ENCODE data around the gene BAMBI.

- TF ChIP-seq CTCF (IDR thresholded peaks at IDR 0.05 in 2 of 3, conservative IDR thresholded peaks at IDR 0.05 in 1 of 3; ENCODE audit: borderline replicate concordance in 1 of 3, insufficient read depth in 1 of 3, low read depth in 2 of 3, low read length in 2 of 3) (no peak), TCF7L2 (IDR thresholded peaks at IDR 0.05; ENCODE audit: borderline replicate concordance, extremely low read depth, insufficient read depth, insufficient read length) (no peak), POLR2A (IDR thresholded peaks at IDR 0.05; ENCODE audit: borderline replicate concordance, extremely low read depth, insufficient read depth, insufficient read length) (no peak), YY1 (IDR thresholded peaks at IDR 0.05; ENCODE audit: extremely low read depth, insufficient replicate concordance, low read depth, low read length) (no peak), ZBTB33 (IDR thresholded peaks at IDR 0.05; ENCODE audit: extremely low read depth, insufficient replicate concordance, low read length) (no peak), CEBPB (IDR thresholded peaks at IDR 0.05; ENCODE audit: low read depth) (no peak), EZH2 (IDR thresholded peaks at IDR 0.05) (no peak), CBX3 (IDR thresholded peaks at IDR 0.05; ENCODE audit: low read depth) (no peak), EZH2phosphoT487 (IDR thresholded peaks at IDR 0.05; ENCODE audit: borderline replicate concordance) (no peak)
These were observed 13.2 kb downstream of the BAMBI start for GRCh38 chr10:28690545-28690944.
